ENCODE data around the gene ZKSCAN2. TPM values are rescaled to one million over a fixed set of nuclear protein-coding genes. Genes with fewer than 3 reads are reported as not detected.

ZKSCAN2 gene
- total and polyA plus RNA-seq, 4 donors: 0.47 to 3.4 (median 1.7) TPM

GRCh38 chr16:25194273-25194878 lies 63.3 kb downstream of the ZKSCAN2 start:
- WGBS: 73% methylated on average over 7 of the region's 7 CpGs
- Histone ChIP-seq H3K4me3 (ENCODE audit: low read depth in 1 of 3, low read length in 3 of 3) (no peak overlapping the region), H3K4me1 (ENCODE audit: control insufficient read depth in 4 of 4, insufficient read depth in 4 of 4, low read length in 3 of 4) (peaks cover 0 to 3% (median 0%) of the 10 kb centered on the region in 4 donors), H3K9me3 (ENCODE audit: control insufficient read depth in 4 of 4, low read length in 3 of 4) (no peaks in the 10 kb centered on the region), H3K27ac (ENCODE audit: low read depth in 1 of 2, low read length in 2 of 2) (no peak overlapping the region), H3K36me3 (ENCODE audit: control insufficient read depth in 4 of 4, insufficient read depth in 3 of 4, low read depth in 1 of 4, low read length in 3 of 4) (no peaks in the 10 kb centered on the region), H3K27me3 (ENCODE audit: control insufficient read depth in 4 of 4, insufficient read depth in 4 of 4, low read length in 3 of 4) (no peaks in the 10 kb centered on the region), H3K9ac (ENCODE audit: low read depth in 1 of 2, low read length in 2 of 2) (no peak overlapping the region)
- DNase-seq (ENCODE audit: low spot score): no peak
- TF ChIP-seq ATF3 (IDR thresholded peaks at IDR 0.05) (no peak), HNF4A (conservative IDR thresholded peaks at IDR 0.05) (no peak), FOXA1 (IDR thresholded peaks at IDR 0.05) (no peak), CTCF (IDR thresholded peaks at IDR 0.05; ENCODE audit: low read depth, low read length, missing input control) (no peak)

GRCh38 chr16:25192096-25192495 lies 65.5 kb downstream of the ZKSCAN2 start:
- no peak for DNase-seq (ENCODE audit: low spot score)
- no peaks in the 10 kb centered on the region for H3K36me3 ChIP-seq (ENCODE audit: control insufficient read depth in 4 of 4, insufficient read depth in 3 of 4, low read depth in 1 of 4, low read length in 3 of 4)
- no peak overlapping the region for H3K9ac ChIP-seq (ENCODE audit: low read depth in 1 of 2, low read length in 2 of 2)
- TF ChIP-seq RAD21 (IDR thresholded peaks at IDR 0.05) (no peak), ZBTB33 (IDR thresholded peaks at IDR 0.05) (no peak), FOXA1 (IDR thresholded peaks at IDR 0.05) (no peak), ATF3 (IDR thresholded peaks at IDR 0.05) (no peak), JUND (IDR thresholded peaks at IDR 0.05) (no peak), YY1 (IDR thresholded peaks at IDR 0.05) (no peak), FOXA2 (IDR thresholded peaks at IDR 0.05) (no peak), SP1 (IDR thresholded peaks at IDR 0.05) (no peak), HNF4A (conservative IDR thresholded peaks at IDR 0.05) (no peak), HNF4G (IDR thresholded peaks at IDR 0.05) (no peak), NR2F2 (IDR thresholded peaks at IDR 0.05) (no peak), REST (IDR thresholded peaks at IDR 0.05) (no peak), RXRA (IDR thresholded peaks at IDR 0.05) (no peak), EGR1 (IDR thresholded peaks at IDR 0.05; ENCODE audit: low read depth in 2 of 2) (no peak), CTCF (IDR thresholded peaks at IDR 0.05; ENCODE audit: low read depth, low read length, missing input control) (no peak), MAX (IDR thresholded peaks at IDR 0.05) (no peak), GABPA (IDR thresholded peaks at IDR 0.05 in 1 of 2, conservative IDR thresholded peaks at IDR 0.05 in 1 of 2) (no peak), TAF1 (conservative IDR thresholded peaks at IDR 0.05) (no peak)
- H3K27me3 ChIP-seq (ENCODE audit: control insufficient read depth in 4 of 4, insufficient read depth in 4 of 4, low read length in 3 of 4): no peaks in the 10 kb centered on the region
- peaks cover 0 to 3% (median 0%) of the 10 kb centered on the region in 4 donors for H3K4me1 ChIP-seq (ENCODE audit: control insufficient read depth in 4 of 4, insufficient read depth in 4 of 4, low read length in 3 of 4)
- WGBS: 85% methylated on average over 6 of the region's 6 CpGs
- H3K4me3 ChIP-seq (ENCODE audit: low read depth in 1 of 3, low read length in 3 of 3): no peak overlapping the region
- H3K9me3 ChIP-seq (ENCODE audit: control insufficient read depth in 4 of 4, low read length in 3 of 4): no peaks in the 10 kb centered on the region
- no peak overlapping the region for H3K27ac ChIP-seq (ENCODE audit: low read depth in 1 of 2, low read length in 2 of 2)
